Mesodermal cell (in vitro differentiated cells): Measurements from ENCODE around the gene FBXO34.
"Not testable (repeated sequence)": the region's sequence is repeated elsewhere in the genome, so short reads cannot be mapped to it uniquely, and the experiment has no call there.

Experiments
- H3K27ac ChIP-seq: 2 replicates; pipeline ENCODE4 v1.7.0; 2013; ENCODE audit warnings: mild to moderate bottlenecking, low read depth, low read length, moderate library complexity; ENCODE audit not compliant: severe bottlenecking
- H3K36me3 ChIP-seq: 2 replicates; pipeline ENCODE4 v1.7.1; 2013; ENCODE audit warnings: mild to moderate bottlenecking, low read length, moderate library complexity; ENCODE audit not compliant: control insufficient read depth, insufficient read depth
- H3K4me1 ChIP-seq: one replicate; pipeline ENCODE4 v1.7.1; 2013; ENCODE audit warnings: mild to moderate bottlenecking, low read length; ENCODE audit not compliant: insufficient read depth, control insufficient read depth, poor library complexity, severe bottlenecking
- H3K4me3 ChIP-seq: 2 replicates; pipeline ENCODE4 v1.7.0; 2013; ENCODE audit warnings: low read length, control low read depth, mild to moderate bottlenecking; ENCODE audit not compliant: insufficient read depth, poor library complexity, severe bottlenecking; ENCODE audit errors: extremely low read depth
- H3K9me3 ChIP-seq: 2 replicates; pipeline ENCODE4 v1.7.1; 2013; ENCODE audit warnings: mild to moderate bottlenecking, low read length, moderate library complexity; ENCODE audit not compliant: control insufficient read depth
- WGBS, 2 experiments: methylation state at CpG; one replicate each; pipeline ENCODE4 v1.1.5; 2013; ENCODE audit warnings: missing lambda C conversion rate in 2 of 2; ENCODE audit not compliant: insufficient coverage in 2 of 2; 5-methylcytosine and 5-hydroxymethylcytosine counted together

FBXO34 gene

GRCh38 chr14:55309761-55310365 lies 38.6 kb downstream of the FBXO34 start:
- no peak overlapping the region for H3K4me3 ChIP-seq
- peaks cover 32% of the 10 kb centered on the region for H3K9me3 ChIP-seq
- H3K36me3 ChIP-seq, result peaks cover 32% of the 10 kb centered on the region
- no peaks in the 10 kb centered on the region for H3K4me1 ChIP-seq
- WGBS, 2 experiments, result 78 to 100% methylated on average over 1 of the region's 1 CpG
- H3K27ac ChIP-seq, result no peak overlapping the region

- WGBS, 2 experiments, result 91 to 98% methylated on average over 4 to 5 of the region's 5 CpGs
- H3K4me1 ChIP-seq, H3K4me3 ChIP-seq, H3K27ac ChIP-seq: not testable (repeated sequence)
- peaks cover 32% of the 10 kb centered on the region for H3K9me3 ChIP-seq
- peaks cover 44% of the 10 kb centered on the region for H3K36me3 ChIP-seq
These were observed 41.3 kb downstream of the FBXO34 start for GRCh38 chr14:55312379-55313030.

- no CpG with 5 or more reads among the region's 5 CpGs for WGBS, 2 experiments
- Histone ChIP-seq H3K4me1 (no peaks in the 10 kb centered on the region), H3K36me3 (peaks cover 49% of the 10 kb centered on the region), H3K27ac (no peak overlapping the region), H3K4me3 (no peak overlapping the region), H3K9me3 (peaks cover 32% of the 10 kb centered on the region)
These were observed 42.3 kb downstream of the FBXO34 start for GRCh38 chr14:55313480-55313879.

GRCh38 chr14:55314449-55314848 lies 43.2 kb downstream of the FBXO34 start:
- H3K36me3 ChIP-seq, result peaks cover 52% of the 10 kb centered on the region
- peaks cover 32% of the 10 kb centered on the region for H3K9me3 ChIP-seq
- no peak overlapping the region for H3K27ac ChIP-seq
- no peak overlapping the region for H3K4me3 ChIP-seq
- no peaks in the 10 kb centered on the region for H3K4me1 ChIP-seq

GRCh38 chr14:55316564-55316963 lies 45.3 kb downstream of the FBXO34 start:
- Histone ChIP-seq H3K36me3 (peaks cover 46% of the 10 kb centered on the region), H3K4me1 (no peaks in the 10 kb centered on the region), H3K27ac (no peak overlapping the region), H3K4me3 (no peak overlapping the region), H3K9me3 (peaks cover 24% of the 10 kb centered on the region)
- WGBS, 2 experiments, result 92% methylated on average over 2 to 4 of the region's 4 CpGs

- Histone ChIP-seq H3K27ac (no peak overlapping the region), H3K4me3 (no peak overlapping the region), H3K36me3 (peaks cover 40% of the 10 kb centered on the region), H3K9me3 (peaks cover 13% of the 10 kb centered on the region), H3K4me1 (no peaks in the 10 kb centered on the region)
- 88 to 100% methylated on average over 1 of the region's 3 CpGs for WGBS, 2 experiments
These were observed 46.5 kb downstream of the FBXO34 start for GRCh38 chr14:55317542-55318306.

GRCh38 chr14:55318694-55319093 lies 47.5 kb downstream of the FBXO34 start:
- Histone ChIP-seq H3K9me3 (peaks cover 3% of the 10 kb centered on the region), H3K36me3 (peaks cover 36% of the 10 kb centered on the region), H3K27ac (no peak overlapping the region), H3K4me1 (no peaks in the 10 kb centered on the region), H3K4me3 (no peak overlapping the region)
- no CpG with 5 or more reads among the region's 1 CpG for WGBS, 2 experiments

GRCh38 chr14:55323910-55324309 lies 52.7 kb downstream of the FBXO34 start:
- peaks cover 2% of the 10 kb centered on the region for H3K9me3 ChIP-seq
- H3K4me1 ChIP-seq, result no peaks in the 10 kb centered on the region
- peaks cover 16% of the 10 kb centered on the region for H3K36me3 ChIP-seq
- H3K27ac ChIP-seq, result no peak overlapping the region
- no peak overlapping the region for H3K4me3 ChIP-seq

GRCh38 chr14:55324812-55325211 lies 53.6 kb downstream of the FBXO34 start:
- Histone ChIP-seq H3K4me3 (no peak overlapping the region), H3K9me3 (peaks cover 2% of the 10 kb centered on the region), H3K4me1 (no peaks in the 10 kb centered on the region), H3K27ac (no peak overlapping the region), H3K36me3 (peaks cover 16% of the 10 kb centered on the region)
- 93% methylated on average over 2 of the region's 2 CpGs; no CpG with 5 or more reads in 1 of the 2 experiments for WGBS, 2 experiments

- Histone ChIP-seq H3K4me3 (no peak overlapping the region), H3K9me3 (no peaks in the 10 kb centered on the region), H3K4me1 (no peaks in the 10 kb centered on the region), H3K27ac (no peak overlapping the region), H3K36me3 (peaks cover 9% of the 10 kb centered on the region)
- WGBS, 2 experiments, result 100% methylated on average over 1 of the region's 1 CpG
These were observed 56.0 kb downstream of the FBXO34 start for GRCh38 chr14:55327179-55327578.

GRCh38 chr14:55328317-55328716 lies 57.1 kb downstream of the FBXO34 start:
- Histone ChIP-seq H3K9me3 (no peaks in the 10 kb centered on the region), H3K4me3 (no peak overlapping the region), H3K27ac (no peak overlapping the region), H3K4me1 (no peaks in the 10 kb centered on the region), H3K36me3 (peaks cover 8% of the 10 kb centered on the region)
- 100% methylated on average over 2 to 3 of the region's 3 CpGs for WGBS, 2 experiments
